BJ (cell line): ENCODE results near the gene HEATR3. TPM values are rescaled to one million over a fixed set of nuclear protein-coding genes. Genes with fewer than 3 reads are reported as not detected.

Source experiments
- CTCF ChIA-PET: fragments of 350-600 bp; formaldehyde crosslinking; extraction: SDS; loops from one replicate; lab custom pipeline; 2021; ENCODE audit warnings: antibody characterized with exemption, inconsistent platforms; lab: Yijun Ruan, JAX
- POLR2A ChIA-PET: fragments of 300-600 bp; sonication (Branson Sonifier 250); formaldehyde crosslinking; extraction: SDS; loops from one replicate; lab custom pipeline; 2021; ENCODE audit warnings: antibody characterized with exemption; lab: Charles Lee
- DNase-seq: peaks from one replicate; pipeline ENCODE4 v3.0.0-alpha.2; 2011; ENCODE audit warnings: low read depth
- H3K27me3 ChIP-seq: 2 replicates; pipeline ENCODE4 v1.6.0; 2011; ENCODE audit warnings: low read length; ENCODE audit not compliant: control insufficient read depth, insufficient read depth
- H3K36me3 ChIP-seq: 2 replicates; pipeline ENCODE4 v1.5.1; 2011; ENCODE audit warnings: low read length; ENCODE audit not compliant: control insufficient read depth, insufficient read depth
- H3K4me3 ChIP-seq: 2 replicates; pipeline ENCODE4 v1.5.1; 2011; ENCODE audit warnings: low read depth, mild to moderate bottlenecking, control low read depth, low read length
- CTCF ChIP-seq: IDR thresholded peaks from 2 replicates; pipeline ENCODE4 v1.5.1; 2011; ENCODE audit warnings: low read depth, mild to moderate bottlenecking, control low read depth, inconsistent platforms, low read length, moderate library complexity; ENCODE audit not compliant: insufficient read depth
- polyA plus RNA-seq: library from polyadenylated mRNA; depleted of rRNA; stranded (reverse); fragments of >200 nt; gene quantifications from 2 replicates; pipeline ENCODE4 v1.2.3, GENCODE V29; 2011

HEATR3 gene
- polyA plus RNA-seq, 1 experiment: 13.0 TPM

DNA sequence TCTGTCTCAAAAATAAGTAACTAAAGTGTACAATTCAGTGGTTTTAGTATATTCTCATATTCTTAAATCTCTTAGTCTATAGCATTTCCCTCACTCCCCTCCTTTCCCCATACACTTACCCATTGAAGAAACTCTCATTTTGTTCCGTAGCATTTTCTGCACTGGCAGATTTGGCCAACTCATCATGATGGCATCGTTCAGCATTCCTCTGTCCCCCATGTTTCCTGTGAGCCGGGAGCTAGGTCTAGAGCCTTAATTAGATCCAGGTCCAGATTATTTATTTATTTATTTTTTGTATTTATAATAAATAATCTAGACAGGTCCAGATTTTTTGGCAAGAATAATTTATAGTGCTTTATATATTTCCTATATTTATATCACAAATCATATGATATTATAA is 31.0 kb downstream of the HEATR3 start:
- TF ChIP-seq CTCF: no peak
- H3K36me3 ChIP-seq: peaks cover 4% of the 10 kb centered on the region; the same call in 1 of the 2 replicates
- no peak overlapping the region for H3K4me3 ChIP-seq
- peak; percentile 50 for DNase-seq
- ChIA-PET CTCF (interaction anchor here (0.6 to 2.7 kb wide), 7 partner anchors 13 to 710 kb away, joined by 3 to 12 read pairs (median 3); partner anchors contain the start of gene CNEP1R1), POLR2A (no interaction called here)
- no peaks in the 10 kb centered on the region for H3K27me3 ChIP-seq

DNA sequence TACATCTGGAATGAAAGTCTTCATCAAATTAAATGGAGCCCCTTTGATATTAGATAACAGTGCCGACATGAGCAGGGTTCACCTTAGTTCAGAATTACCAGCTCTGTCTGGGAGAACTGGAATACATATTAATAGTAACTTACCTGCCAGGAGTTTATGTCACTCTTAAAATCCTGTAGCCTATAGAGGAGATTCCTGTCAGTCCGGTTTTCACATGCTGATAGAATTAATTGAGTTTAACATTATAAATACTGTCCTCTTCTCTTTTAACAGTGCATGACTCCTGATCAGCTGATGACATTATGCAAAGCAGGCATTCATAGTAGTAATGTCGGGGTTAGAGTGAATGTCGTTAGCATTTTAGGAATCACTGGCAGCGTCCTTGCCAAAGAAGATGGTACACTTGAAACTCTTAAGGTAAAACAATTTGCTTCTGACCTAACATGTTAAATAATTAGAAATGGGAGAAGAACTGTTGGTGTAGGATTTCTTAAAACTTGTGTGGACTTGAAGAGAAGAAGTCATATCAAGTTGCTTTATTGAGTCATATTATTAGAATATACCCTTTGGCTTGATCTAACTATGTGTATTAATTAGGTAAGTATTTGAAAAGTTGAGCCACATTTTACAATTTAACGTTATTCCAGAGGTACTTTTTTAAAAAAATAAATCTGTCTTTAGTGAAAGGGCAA is 34.3 kb downstream of the HEATR3 start:
- ChIA-PET POLR2A (interaction anchor here (0.6 kb wide), 1 partner anchor 25 kb away, joined by 4 read pairs; no protein-coding TSS in a partner anchor), CTCF (interaction anchor here (1.0 kb wide), 1 partner anchor 46 kb away, joined by 3 read pairs; no protein-coding TSS in a partner anchor)
- peaks cover 6% of the 10 kb centered on the region; the same call in 1 of the 2 replicates for H3K36me3 ChIP-seq

GRCh38 chr16:50102051-50102746 is 36.4 kb downstream of the HEATR3 start:
- Histone ChIP-seq H3K27me3 (no peaks in the 10 kb centered on the region), H3K4me3 (no peak overlapping the region), H3K36me3 (peaks cover 7% of the 10 kb centered on the region; the same call in 1 of the 2 replicates)
- TF ChIP-seq CTCF: no peak
- CTCF ChIA-PET: interaction anchor here (1.4 kb wide), 1 partner anchor 111 kb away, joined by 4 read pairs; no protein-coding TSS in a partner anchor
- POLR2A ChIA-PET: no interaction called here
- DNase-seq: peak; percentile 38

More for the DNA sequence above, 34.3 kb downstream of the HEATR3 start:
- no peak for TF ChIP-seq CTCF
- Histone ChIP-seq H3K27me3 (no peaks in the 10 kb centered on the region), H3K4me3 (no peak overlapping the region)
- no peak for DNase-seq

DNA sequence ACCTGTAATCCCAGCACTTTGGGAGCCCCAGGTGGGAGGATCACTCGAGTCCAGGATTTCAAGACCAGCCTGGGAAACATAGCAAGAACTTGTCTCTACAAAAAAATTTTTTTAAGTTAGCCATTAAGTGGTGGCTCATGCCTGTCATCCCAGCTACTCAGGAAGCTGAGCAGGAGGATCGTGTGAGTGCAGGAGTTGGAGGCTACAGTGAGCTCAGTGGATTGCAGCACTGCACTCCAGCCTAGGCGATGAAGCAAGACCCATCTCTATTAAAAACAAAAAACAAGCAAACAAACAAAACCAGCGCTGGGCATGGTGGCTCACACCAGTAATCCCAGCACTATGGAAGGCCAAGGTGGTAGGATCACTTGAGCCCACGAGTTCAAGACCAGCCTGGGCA is 38.0 kb downstream of the HEATR3 start:
- POLR2A ChIA-PET: no interaction called here
- no peaks in the 10 kb centered on the region for H3K27me3 ChIP-seq
- peaks cover 7% of the 10 kb centered on the region; the same call in 1 of the 2 replicates for H3K36me3 ChIP-seq
- no peak for DNase-seq
- TF ChIP-seq CTCF: no peak
- CTCF ChIA-PET: interaction anchor here (1.4 to 1.9 kb wide), 2 partner anchors 36 to 110 kb away, joined by 4 to 7 read pairs; no protein-coding TSS in a partner anchor
- no peak overlapping the region for H3K4me3 ChIP-seq
